ENCODE results near the gene FOLR3. TPM values are rescaled to one million over a fixed set of nuclear protein-coding genes. Genes with fewer than 3 reads are reported as not detected.
"Not testable (repeated sequence)": the region's sequence is repeated elsewhere in the genome, so short reads cannot be mapped to it uniquely, and the experiment has no call there.

The FOLR3 gene
- polyA plus RNA-seq, 1 of the 3 experiments (the other 2 are of a cell fraction) = not detected

- no peak for TF ChIP-seq PBX3 (IDR thresholded peaks at IDR 0.05)
- no peak for TF ChIP-seq EP300 (IDR thresholded peaks at IDR 0.05; ENCODE audit: borderline replicate concordance in 1 of 2, low read depth in 1 of 2, low read length in 1 of 2)
Observed at GRCh38 chr11:72179049-72179803, 43.7 kb downstream of the FOLR3 start (continued).

GRCh38 chr11:72179804-72180396 lies 44.4 kb downstream of the FOLR3 start:
- no peak for TF ChIP-seq GABPA (IDR thresholded peaks at IDR 0.05; ENCODE audit: low read depth)
- no peak for TF ChIP-seq MAX (IDR thresholded peaks at IDR 0.05; ENCODE audit: low read depth)
- TF ChIP-seq PBX3 (IDR thresholded peaks at IDR 0.05) = no peak
- no peak for TF ChIP-seq TAF1 (IDR thresholded peaks at IDR 0.05; ENCODE audit: borderline replicate concordance, low read depth, low read length)
- TF ChIP-seq TCF12 (IDR thresholded peaks at IDR 0.05) = no peak
- no peak for TF ChIP-seq CHD2 (IDR thresholded peaks at IDR 0.05; ENCODE audit: low read length, partially characterized antibody)
- no peak for TF ChIP-seq USF2 (IDR thresholded peaks at IDR 0.05; ENCODE audit: borderline replicate concordance, low read depth, low read length)
- no peak for TF ChIP-seq RAD21 (IDR thresholded peaks at IDR 0.05; ENCODE audit: low read length)
- TF ChIP-seq SMC3 (IDR thresholded peaks at IDR 0.05; ENCODE audit: low read depth, low read length) = no peak
- no peak for TF ChIP-seq GATA2 (CRISPR knock-in tag; IDR thresholded peaks at IDR 0.05)
- TF ChIP-seq JUND (IDR thresholded peaks at IDR 0.05) = no peak
- WGBS (ENCODE audit: low lambda C conversion rate) = 48% methylated on average over 4 of the region's 4 CpGs
- no peak overlapping the region for H3K4me3 ChIP-seq (ENCODE audit: low read depth in 2 of 2, low read length in 1 of 2)
- peaks cover 4% of the 10 kb centered on the region; the same call in 1 of the 2 replicates for H3K27me3 ChIP-seq (ENCODE audit: insufficient read depth)
- H3K4me2 ChIP-seq = no peak overlapping the region
- no peaks in the 10 kb centered on the region for H3K9me2 ChIP-seq
- no peak overlapping the region for H3K27ac ChIP-seq (ENCODE audit: low read depth in 2 of 2, low read length in 1 of 2)
- no peak for DNase-seq
- no peak overlapping the region for H2AFZ ChIP-seq (ENCODE audit: low read depth)
- H3K4me1 ChIP-seq (ENCODE audit: control insufficient read depth in 1 of 2, insufficient read depth in 2 of 2, low read depth in 1 of 2, low read length in 1 of 2) = no peaks in the 10 kb centered on the region
- H3K36me3 ChIP-seq (replicated peaks in 1 of 2; ENCODE audit: control insufficient read depth in 1 of 2, insufficient read depth in 2 of 2, low read length in 1 of 2) = no peaks in the 10 kb centered on the region
- no peak overlapping the region for H3K9ac ChIP-seq
- ChIA-PET CTCF (interaction anchor here (1.0 to 2.1 kb wide), 2 partner anchors 11 to 36 kb away, joined by 3 to 8 read pairs; no protein-coding TSS in a partner anchor), POLR2A (no interaction called here)
- peaks cover 3% of the 10 kb centered on the region for H3F3A ChIP-seq (replicated peaks; ENCODE audit: insufficient read depth)
- no peaks in the 10 kb centered on the region for H4K20me1 ChIP-seq (ENCODE audit: insufficient read depth)
- H3K79me2 ChIP-seq (ENCODE audit: insufficient read depth) = no peaks in the 10 kb centered on the region
- H3K9me3 ChIP-seq = no peaks in the 10 kb centered on the region

GRCh38 chr11:72180892-72181552 lies 45.5 kb downstream of the FOLR3 start:
- H3K27me3 ChIP-seq (ENCODE audit: insufficient read depth); H4K20me1 ChIP-seq (ENCODE audit: insufficient read depth); H2AFZ ChIP-seq (ENCODE audit: low read depth); H3K79me2 ChIP-seq (ENCODE audit: insufficient read depth); H3K9me2 ChIP-seq; H3K9me3 ChIP-seq; H3K4me2 ChIP-seq; POLR2A ChIA-PET; H3K27ac ChIP-seq (ENCODE audit: low read depth in 2 of 2, low read length in 1 of 2); H3K9ac ChIP-seq; H3K4me3 ChIP-seq (ENCODE audit: low read depth in 2 of 2, low read length in 1 of 2); H3K4me1 ChIP-seq (ENCODE audit: control insufficient read depth in 1 of 2, insufficient read depth in 2 of 2, low read depth in 1 of 2, low read length in 1 of 2); DNase-seq; H3K36me3 ChIP-seq (replicated peaks in 1 of 2; ENCODE audit: control insufficient read depth in 1 of 2, insufficient read depth in 2 of 2, low read length in 1 of 2); H3F3A ChIP-seq (replicated peaks; ENCODE audit: insufficient read depth): not testable (repeated sequence)
- 57% methylated on average over 7 of the region's 7 CpGs for WGBS (ENCODE audit: low lambda C conversion rate)
- CTCF ChIA-PET = interaction anchor here (2.1 kb wide), 1 partner anchor 37 kb away, joined by 8 read pairs; no protein-coding TSS in a partner anchor

Measured in SK-N-SH (cell line).